Bone marrow (tissue), 2 donors: ENCODE results near the gene ARNT2.

Experiments used
- DNase-seq, 2 donors: peaks; one replicate each; lab custom pipeline; 2025; lab: John Stamatoyannopoulos, UW

Gene ARNT2

DNA sequence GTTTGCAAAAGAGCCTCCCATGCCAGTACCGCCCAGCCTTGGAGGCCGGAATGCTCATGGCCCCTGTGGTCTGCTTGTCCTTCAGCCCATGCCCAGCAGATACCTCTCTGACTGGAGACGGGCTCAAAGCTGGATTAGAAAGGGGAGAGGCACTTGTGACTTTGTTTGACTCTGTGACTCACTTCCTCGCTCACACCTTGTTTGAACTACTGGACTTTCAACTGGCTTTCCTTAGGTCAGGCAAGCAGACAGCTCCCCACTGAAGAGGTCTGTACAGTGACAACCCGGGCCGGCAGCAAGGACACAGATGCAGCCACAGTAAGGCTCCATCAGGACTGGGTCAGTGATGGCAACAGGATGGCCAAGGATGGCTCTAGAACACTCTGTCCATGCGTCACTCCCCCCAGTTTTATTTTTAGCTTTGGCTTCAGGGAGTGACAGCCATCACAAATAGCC is 192.4 kb downstream of the ARNT2 start:
- DNase-seq, result no peak

DNA sequence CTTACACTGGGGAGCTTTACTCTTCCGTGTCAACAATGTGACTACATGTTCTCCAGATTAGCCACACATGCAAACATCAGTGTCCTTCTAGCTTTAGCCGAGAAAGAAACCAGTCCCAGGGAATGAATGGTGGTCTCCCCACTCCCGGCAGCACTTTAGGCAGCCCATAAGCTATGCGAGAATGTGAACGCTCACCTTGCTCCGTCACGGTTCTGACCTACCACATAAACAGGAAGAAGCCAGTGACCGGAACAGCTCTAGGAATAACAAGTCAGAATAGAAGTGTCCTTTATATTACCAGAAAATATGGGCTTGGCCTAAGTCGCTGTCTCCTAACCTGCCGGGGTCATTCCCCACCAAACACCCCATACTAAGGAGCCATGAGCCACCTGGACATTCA is 192.9 kb downstream of the ARNT2 start:
- DNase-seq, result no peak

- DNase-seq, result no peak
Measured at GRCh38 chr15:80599359-80599758, 195.2 kb downstream of the ARNT2 start.

- DNase-seq, result no peak
Measured at GRCh38 chr15:80600626-80601025, 196.4 kb downstream of the ARNT2 start.

GRCh38 chr15:80601256-80601655 is 197.1 kb downstream of the ARNT2 start:
- DNase-seq, result no peak

DNA sequence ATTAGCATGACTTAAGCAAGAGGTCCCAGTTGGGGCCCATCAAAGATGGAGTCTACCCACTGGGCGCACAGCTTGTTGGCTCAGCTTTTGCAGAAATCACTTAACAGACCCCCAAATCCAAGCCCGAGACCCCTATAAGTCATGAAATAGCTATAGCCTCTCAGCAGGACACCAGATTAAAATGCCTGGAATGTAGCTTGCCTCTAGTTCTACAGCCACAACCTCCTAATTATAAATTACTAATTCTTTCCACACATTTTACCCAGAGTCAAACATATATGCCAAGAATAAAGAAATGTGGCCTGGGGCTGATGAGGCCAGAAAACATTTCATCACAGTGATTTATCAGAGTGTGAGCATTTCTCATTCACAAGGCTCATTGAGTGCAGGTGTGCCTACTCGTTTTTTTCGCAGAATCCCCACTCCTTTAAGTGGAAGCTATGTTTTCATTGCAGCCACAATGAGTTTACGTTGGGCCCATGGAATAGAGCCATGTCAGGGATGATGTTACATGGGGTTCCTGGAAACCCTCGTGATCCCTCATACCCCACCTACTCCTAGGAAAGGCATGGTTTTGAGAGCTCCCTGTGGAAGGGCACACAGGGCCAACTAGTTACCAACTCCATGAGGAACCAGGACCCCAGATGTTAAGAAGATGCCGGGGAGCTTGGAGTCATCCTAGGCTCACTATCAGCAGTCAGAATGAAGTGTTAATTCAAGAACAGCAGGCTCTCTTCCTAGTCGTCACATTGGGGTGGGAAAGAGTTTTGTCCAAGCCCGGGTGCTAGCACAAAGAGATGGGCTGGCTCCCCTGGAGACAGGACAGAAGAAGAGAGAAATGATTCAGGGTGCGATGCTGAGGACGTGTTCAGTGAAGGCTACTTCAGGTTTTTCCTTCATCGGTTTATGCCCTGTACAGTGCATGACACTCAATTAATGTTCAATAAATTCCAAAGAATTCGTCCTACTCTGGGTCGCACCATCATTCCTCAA is 200.7 kb downstream of the ARNT2 start:
- no peak for DNase-seq

- DNase-seq, result no peak
Measured at GRCh38 chr15:80605591-80606150, 201.5 kb downstream of the ARNT2 start.

- no peak for DNase-seq
Measured at GRCh38 chr15:80606511-80607071, 202.4 kb downstream of the ARNT2 start.

DNA sequence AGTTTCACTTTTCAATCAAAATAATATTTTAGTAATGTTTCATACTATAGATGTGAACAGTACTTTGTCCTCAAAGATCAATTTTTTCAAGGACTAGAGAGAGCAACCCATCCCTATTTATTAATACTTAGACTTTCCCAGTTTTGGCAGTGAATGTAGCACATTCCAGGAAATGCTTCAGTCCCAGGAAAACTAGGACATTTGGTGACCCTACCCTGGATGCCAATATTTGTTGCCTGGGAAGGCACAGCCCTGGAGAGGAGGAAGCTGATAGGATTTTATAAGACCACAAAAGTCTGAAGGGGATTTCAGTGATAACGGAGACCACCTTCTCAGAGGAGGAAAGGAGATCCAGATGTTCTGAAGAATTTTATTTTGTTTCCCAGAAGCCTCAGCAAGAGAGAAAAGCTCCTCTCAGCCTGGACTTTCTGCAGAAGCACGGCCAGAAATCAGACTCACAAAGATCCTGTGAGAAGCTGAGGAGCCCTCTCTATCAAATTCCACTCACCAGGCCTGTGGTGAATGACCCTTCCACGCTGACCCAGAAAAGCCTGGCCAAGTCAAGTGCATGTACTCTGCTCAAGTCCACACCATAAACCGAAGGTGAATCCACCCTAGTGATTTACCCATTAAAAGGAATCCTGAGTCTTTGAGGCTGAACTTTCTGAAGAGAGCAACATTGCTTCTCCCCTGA is 203.3 kb downstream of the ARNT2 start:
- no peak for DNase-seq

DNA sequence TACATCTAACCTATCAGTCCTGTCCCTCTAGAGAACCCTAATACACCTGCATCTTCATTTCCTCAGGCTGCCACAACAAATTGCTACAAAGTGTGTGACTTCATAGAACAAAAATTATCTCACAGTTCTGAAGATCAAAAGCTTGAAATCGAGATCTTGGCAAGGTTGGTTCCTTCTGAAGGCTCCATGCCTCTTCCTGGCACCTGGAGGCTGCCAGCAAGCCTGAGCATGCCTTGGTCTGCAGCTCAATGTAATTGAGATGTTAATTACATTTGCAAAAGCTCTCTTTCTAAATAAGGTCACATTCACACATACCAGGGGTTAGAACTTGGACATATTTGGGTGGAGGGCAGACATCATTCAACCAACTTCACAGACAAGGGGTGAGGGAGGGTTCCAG is 204.5 kb downstream of the ARNT2 start:
- no peak for DNase-seq

DNA sequence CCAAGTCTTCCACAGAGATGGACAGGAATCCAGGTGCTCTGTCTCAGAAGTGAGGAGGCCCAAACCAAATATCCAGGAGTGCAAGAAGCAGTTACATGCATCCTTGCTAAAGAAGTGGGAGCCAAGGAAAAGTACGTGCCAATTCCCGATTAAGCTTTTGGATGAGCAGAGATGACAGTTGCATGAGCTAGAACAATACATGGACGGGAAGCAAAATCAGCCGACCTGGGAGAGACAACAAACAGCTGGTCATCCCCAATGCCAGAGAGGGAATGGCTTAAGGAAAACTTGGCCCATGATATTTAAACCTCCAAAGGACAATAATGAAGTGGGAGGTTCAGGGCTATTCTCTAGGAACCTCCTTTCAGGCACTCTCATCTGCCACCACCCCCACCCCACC is 204.9 kb downstream of the ARNT2 start:
- no peak for DNase-seq

DNA sequence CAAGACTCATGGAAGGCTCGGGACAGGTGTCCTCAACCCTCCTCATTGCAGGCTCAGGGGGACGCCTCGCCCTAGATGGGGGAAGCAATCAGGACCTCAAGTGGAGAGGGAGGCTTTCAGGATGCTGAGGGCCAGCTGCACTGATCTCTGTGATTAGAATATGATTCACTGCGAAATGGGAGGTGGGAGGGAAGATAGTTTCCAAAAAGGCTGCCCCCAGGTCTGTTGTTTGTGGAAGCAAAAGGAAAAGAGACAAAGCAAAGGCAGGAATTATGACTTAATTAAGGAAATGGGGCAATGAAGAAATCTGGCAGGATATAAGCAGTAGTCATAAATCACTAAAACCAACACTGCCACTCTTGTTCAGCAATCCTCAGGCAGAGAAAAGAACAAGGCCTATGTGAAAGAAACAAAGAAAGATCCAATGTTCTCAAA is 205.3 kb downstream of the ARNT2 start:
- DNase-seq, result no peak

- DNase-seq, result no peak
Measured at GRCh38 chr15:80611543-80612080, 207.4 kb downstream of the ARNT2 start.

DNA sequence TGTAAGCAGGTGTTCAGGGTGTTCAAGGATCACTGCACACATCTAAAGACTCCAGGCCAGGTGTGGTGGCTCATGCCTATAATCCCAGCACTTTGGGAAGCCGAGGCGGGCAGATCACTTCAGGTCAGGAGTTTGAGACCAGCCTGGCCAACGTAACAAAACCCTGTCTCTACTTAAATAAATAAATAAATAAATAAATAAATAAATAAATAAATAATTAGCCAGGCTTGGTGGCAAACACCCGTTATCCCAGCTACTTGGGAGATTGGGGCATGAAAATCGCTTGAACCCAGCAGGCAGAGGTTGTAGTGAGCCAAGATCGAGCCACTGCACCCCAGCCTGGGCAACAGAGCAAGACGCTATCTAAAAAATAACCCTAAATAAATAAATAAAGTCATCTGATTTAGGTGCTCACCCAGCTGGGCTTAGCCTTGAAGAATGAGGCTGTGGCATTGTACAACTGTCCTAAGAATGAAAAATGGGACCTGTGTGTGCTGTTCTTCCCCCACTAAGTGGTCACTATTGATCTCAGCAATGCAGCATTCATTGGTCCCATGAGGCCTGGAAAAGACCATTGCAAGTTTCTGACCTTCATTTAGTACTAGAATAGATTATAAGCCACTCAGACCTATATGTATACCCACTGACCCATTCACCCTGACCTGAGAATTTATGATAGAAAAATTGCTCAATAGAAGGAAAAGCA is 208.1 kb downstream of the ARNT2 start:
- no peak for DNase-seq

- DNase-seq, result no peak
Measured at GRCh38 chr15:80613762-80614365, 209.7 kb downstream of the ARNT2 start.

DNA sequence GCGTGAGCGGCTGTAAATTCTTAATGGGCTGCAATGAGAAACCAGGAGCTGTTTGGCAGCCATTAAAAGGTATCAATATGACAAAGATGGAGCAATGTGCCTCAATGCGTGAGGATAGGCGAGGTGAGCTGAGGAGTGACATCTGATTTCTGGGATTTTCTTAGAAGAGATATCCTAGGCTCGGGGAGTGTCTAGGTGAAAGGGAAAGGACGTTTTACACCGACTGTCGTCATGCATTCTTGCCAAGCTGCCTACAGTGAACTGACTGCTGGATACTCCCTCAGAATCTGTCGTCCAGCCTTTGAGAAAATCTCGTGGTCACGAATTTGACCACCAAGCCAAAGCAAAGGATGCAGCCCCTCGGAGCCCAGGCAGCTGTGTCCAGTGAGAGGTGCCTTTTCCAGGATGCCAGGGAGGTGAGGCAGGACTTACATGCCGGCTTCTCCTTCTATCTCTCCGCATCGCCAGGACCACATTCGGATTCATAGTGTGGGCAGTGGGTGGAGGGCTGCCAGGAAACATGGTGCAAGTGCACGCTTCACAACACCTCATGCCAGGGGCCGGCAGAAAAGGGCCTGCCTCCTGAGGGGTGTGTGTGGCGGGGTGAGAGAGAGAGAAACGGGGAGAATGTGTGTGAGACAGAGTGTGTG is 210.7 kb downstream of the ARNT2 start:
- DNase-seq, result no peak

- no peak for DNase-seq
Measured at GRCh38 chr15:80615361-80615736, 211.2 kb downstream of the ARNT2 start.

DNA sequence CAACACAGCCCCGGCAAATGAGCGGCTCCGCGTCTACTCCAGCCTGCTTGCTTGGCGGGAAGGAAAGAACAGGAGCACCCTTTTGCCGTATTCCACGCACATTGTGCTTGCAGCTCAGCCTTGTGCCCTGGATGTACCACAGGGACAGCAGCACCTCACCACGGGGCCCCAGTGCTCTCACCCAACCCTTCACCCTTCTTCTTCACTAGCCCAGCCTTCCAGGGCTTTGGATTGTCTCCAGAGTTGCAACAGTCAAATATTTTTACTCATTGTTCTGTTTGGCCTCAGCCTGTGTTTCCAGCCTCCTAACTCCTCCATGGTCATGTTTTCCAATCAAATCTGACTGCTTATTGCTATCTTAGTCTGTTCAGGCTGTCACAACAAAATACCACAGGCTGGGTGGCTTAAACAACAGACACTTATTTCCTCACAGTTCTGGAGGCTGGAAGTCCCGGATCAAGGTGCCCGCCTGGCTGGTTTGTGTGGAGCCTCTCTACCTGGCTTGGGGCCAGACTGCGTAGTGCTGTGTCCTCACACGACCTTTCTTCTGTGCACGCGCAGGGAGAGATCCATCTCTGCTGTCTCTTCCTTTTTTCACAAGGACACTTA is 211.7 kb downstream of the ARNT2 start:
- no peak for DNase-seq

DNA sequence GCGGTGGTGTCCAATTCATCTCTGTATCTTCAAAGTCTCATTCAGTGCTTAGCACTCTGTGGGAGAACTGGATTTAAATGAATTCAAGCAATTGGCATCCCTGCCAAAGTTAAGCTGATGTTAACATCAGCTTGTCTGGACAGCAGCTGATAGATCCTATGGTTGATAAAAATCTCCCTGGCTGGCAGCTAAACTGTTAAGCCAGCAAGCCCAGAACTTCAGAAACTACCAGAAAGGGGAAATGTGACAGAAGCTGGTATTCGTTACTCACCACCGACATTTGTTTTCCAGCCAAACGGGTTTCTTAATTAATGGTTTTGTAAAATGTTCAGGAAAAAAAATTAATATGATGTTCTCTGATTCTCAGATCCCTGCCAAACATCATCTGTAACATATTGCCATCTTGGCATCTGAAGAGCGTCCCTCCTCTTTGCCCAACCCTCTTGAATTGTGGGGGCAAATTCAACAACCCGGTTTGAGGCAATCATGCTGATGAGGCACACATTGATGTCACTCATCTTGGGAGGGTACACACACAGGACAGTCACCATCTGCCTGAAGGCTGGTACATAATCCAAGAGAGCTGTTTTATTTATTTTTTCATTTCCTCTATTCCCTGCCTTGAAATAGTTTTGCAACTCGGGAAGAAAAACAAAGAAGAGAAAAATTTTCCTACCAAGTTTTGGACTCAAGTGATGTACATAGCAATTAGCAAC is 214.7 kb downstream of the ARNT2 start:
- no peak for DNase-seq
